H4 (cell line): ENCODE data around the gene NANP. TPM values are rescaled to one million over a fixed set of nuclear protein-coding genes. Genes with fewer than 3 reads are reported as not detected.

ENCODE experiments used
- DNase-seq: peaks from one replicate; pipeline ENCODE4 v3.0.0-alpha.2; 2015; ENCODE audit warnings: low spot score
- total RNA-seq: library from RNA; depleted of rRNA; stranded (reverse); fragments of >200 nt; shearing (Covaris generic); gene quantifications from 2 replicates; pipeline ENCODE4 v1.2.3, GENCODE V29; 2014; rRNA removed

The NANP gene
- total RNA-seq, 1 experiment from 2014 or later = 7.3 TPM

DNA sequence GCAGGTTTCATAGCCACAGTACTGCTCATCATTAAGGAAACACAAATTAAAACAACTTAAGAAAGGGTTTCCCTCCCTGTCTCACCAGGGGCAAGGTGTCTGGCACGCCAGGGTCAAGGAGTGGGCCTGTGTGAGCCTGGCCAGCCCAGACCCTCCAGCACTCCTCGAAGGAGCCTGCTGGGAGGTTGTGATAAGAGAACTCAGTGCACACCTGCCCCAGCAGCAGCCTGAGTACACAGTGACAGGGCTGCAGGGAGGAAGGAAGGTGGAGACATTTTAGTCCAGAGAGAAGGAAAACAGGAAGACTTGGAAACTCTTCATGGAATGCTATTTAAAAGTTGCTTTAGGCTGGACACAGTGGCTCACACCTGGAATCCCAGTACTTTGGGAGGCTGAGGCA lies 52.6 kb downstream of the NANP start:
- no peak for DNase-seq

DNA sequence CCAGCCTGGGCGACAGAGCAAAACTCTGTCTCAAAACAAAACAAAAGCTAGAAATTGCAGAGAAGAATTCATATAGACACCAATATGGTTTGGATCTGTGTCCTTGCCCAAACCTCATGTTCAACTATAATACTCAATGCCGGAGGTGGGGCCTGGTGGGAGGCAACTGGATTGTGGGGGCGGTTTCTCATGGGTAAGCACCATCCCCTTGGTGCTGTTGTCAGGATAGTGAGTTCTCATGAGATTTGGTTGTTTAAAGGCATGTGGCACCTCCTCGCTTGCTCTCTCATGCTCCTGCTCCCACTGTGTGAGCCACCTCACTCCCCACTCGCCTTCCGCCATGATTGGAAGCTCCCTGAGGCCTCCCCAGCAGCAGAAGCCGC lies 53.7 kb downstream of the NANP start:
- no peak for DNase-seq

DNA sequence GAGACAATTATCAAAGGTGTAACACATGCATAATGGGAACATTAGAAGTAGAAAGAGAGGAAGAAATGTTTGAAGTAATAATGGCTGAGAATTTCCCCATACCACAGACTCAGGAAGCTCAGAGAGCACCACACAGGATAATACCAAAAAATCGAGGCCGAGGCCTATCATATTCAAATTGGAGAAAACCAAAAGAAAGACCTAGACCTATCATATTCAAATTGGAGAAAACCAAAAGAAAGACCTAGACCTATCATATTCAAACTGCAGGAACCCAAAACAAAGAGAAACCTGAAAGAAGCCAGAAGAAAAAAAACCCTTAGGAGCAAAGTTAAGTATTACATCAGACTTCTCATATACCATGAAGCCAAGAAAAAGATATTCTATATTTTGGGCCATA lies 56.5 kb downstream of the NANP start:
- DNase-seq = no peak

DNA sequence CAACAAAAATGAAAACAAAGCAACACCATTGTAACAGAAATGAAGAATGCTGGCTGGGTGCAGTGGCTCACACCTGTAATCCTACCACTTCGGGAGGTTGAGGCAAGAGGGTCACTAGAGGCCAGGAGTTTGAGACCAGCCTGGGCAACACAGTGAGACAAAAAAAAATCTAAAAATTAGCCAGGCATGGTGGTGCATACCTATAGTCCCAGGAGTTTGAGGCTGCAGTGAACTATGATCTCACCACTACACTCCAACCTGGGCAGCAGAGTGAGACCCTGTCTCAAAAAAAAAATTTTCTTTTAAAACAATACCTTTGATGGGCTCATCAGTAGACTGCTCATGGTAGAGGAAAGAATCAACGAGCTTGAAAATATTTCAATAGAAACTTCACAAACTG lies 57.0 kb downstream of the NANP start:
- DNase-seq = no peak

DNA sequence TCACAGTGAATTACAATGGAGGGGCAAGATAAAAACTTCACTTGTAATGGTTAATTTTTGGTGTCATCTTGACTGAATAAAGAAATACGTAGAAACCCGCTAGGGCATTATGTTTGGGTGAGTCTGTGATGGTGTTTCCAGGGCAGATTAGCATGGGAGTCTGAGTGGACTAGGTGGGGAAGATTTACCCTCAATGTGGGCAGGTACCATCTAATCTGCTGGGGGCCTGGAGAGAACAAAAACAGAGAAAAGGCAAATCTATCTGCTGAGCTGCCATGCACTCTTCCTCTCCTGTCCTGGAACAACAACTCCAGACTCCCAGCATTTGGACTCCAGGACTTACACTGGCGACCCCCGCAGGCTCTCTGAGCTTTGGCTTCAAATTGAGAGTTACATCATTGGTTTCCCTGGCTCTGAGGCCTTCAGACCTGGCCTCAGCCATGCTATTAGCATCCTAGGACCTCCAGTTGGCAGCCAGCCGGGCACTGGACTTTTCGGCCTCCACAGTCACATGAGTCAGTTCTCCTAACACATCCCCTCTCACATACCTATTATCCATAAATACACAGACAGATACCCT lies 58.1 kb downstream of the NANP start:
- no peak for DNase-seq

DNA sequence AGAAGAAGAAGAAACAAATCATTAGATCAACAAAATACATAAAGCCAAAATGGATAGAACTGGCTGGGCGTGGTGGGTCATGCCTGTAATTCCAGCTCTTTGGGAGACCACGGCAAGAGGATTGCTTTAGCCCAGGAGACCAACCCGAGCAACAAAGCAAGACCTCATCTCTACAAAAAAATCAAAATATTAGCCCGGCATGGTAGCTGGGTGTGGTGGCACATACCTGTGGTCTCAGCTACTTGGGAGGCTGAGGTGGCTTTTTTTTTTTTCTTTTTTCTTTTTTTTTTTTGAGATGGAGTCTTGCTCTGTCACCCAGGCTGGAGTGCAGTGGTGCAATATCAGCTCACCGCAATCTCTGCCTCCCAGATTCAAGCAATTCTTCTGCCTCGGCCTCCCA lies 59.9 kb downstream of the NANP start:
- DNase-seq = no peak

DNA sequence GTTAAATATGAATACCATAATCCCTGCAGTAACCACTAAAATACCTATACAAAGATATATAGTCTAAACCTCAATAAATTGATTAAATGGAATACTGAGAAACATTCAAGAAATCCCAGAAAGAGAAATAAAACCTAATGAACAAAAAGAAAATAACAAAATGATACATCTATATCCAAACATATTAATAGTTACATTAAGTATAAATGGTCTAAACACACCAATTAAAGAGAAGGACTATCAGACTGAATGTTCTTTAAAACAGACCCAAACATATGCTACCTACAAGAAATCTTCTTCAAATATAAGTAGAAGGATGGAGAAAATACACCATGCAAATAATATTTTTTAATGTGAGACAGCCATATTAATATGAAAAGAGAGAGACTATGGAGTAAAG lies 60.5 kb downstream of the NANP start:
- no peak for DNase-seq

Other genes starting within 250 kb of the NANP start
- gene ABHD12, start 233.2 kb downstream of the NANP start, total RNA-seq = 22.5 and 24.7 TPM in 2 replicates
- 16.3 and 20.3 TPM in 2 replicates for gene GINS1, start 216.3 kb downstream of the NANP start, total RNA-seq
- gene NINL, start 38.5 kb downstream of the NANP start, total RNA-seq = 3.7 and 4.4 TPM in 2 replicates
- gene ZNF337, start 72.8 kb upstream of the NANP start, total RNA-seq = 8.6 and 9.3 TPM in 2 replicates